HCT116 (cell line): ENCODE results near the gene INTS2. TPM values are rescaled to one million over a fixed set of nuclear protein-coding genes. Genes with fewer than 3 reads are reported as not detected.

ENCODE experiments used
- ATAC-seq: fragments of 200-7000 bp; cut with Tn5 transposase; 2 replicates; pipeline ENCODE4 v1.9.1; 2020; ENCODE audit warnings: mild to moderate bottlenecking, moderate library complexity
- BruUV-seq: library from RNA; stranded (reverse); fragments of 400-500 nt; replicated peaks from 2 replicates; lab custom pipeline; 2021; lab: Mats Ljungman, UMichigan
- CTCF ChIA-PET: fragments of 300-600 bp; sonication (Branson Sonifier 250); formaldehyde crosslinking; loops from one replicate; lab custom pipeline; 2021; ENCODE audit warnings: antibody characterized with exemption; lab: Charles Lee
- POLR2A ChIA-PET: fragments of 300-600, 350-600 bp; sonication (Branson Sonifier 250); formaldehyde crosslinking; loops from one replicate; lab custom pipeline; 2021; ENCODE audit warnings: antibody characterized with exemption; lab: Charles Lee
- RAD21 ChIA-PET, 2 experiments: fragments of 300-600 bp; sonication (Branson Sonifier 250); formaldehyde crosslinking; loops; one replicate each; lab custom pipeline; 2023; ENCODE audit warnings: low total read pairs in 2 of 2; ENCODE audit not compliant: uncharacterized antibody in 2 of 2, unreplicated experiment in 2 of 2, low non-redundant PET in 1 of 2; lab: Charles Lee
- DNase-seq: peaks from one replicate; pipeline ENCODE4 v3.0.0-alpha.2; 2010; ENCODE audit warnings: low read depth, low spot score
- H2AFZ ChIP-seq: fragments of 200-600 bp; shearing (Covaris generic), sonication (generic); 2 replicates; pipeline ENCODE4 v1.6.1; 2017; ENCODE audit warnings: low read depth, mixed run types, mixed read lengths, antibody characterized with exemption, low read length; ENCODE audit not compliant: poor library complexity, severe bottlenecking
- H3K27ac ChIP-seq: 2 replicates; pipeline ENCODE4 v1.5.1; 2012; ENCODE audit warnings: low read depth, low read length
- H3K27me3 ChIP-seq: fragments of 200-600 bp; sonication (generic); 2 replicates; pipeline ENCODE4 v1.6.1; 2016; ENCODE audit warnings: mixed run types, low read length, mixed read lengths; ENCODE audit not compliant: insufficient read depth
- H3K36me3 ChIP-seq, 2 experiments: fragments of 200-500 bp in 1 of 2; fragments of 200-600 bp in 1 of 2; sonication (Bioruptor generic) in 1 of 2; sonication (generic) in 1 of 2; 2 replicates each; pipeline versions ENCODE4 v1.5.1 to v1.6.1; 2014 to 2016; ENCODE audit warnings: low read length in 2 of 2, inconsistent platforms in 1 of 2, mixed read lengths in 1 of 2, mixed run types in 1 of 2; ENCODE audit not compliant: insufficient read depth in 2 of 2, control insufficient read depth in 1 of 2
- H3K4me1 ChIP-seq, 2 experiments: fragments of 200-600 bp in 1 of 2; sonication (generic) in 1 of 2; 2 replicates each; pipeline versions ENCODE4 v1.5.1 to v1.6.1; 2012 to 2017; ENCODE audit warnings: low read length in 2 of 2, inconsistent platforms in 1 of 2, mild to moderate bottlenecking in 1 of 2, mixed read lengths in 1 of 2, mixed run types in 1 of 2, moderate library complexity in 1 of 2; ENCODE audit not compliant: insufficient read depth in 2 of 2, control insufficient read depth in 1 of 2
- H3K4me2 ChIP-seq: fragments of 200-600 bp; sonication (generic); 2 replicates; pipeline ENCODE4 v1.6.1; 2017; ENCODE audit warnings: mixed run types, low read length, mixed read lengths
- H3K4me3 ChIP-seq, 2 experiments: fragments of 200-600 bp in 1 of 2; sonication (generic) in 1 of 2; replicated peaks in 1 of 2; 2 replicates each; pipeline ENCODE4 v1.5.1; 2011 to 2016; ENCODE audit warnings: low read length in 2 of 2, control low read depth in 1 of 2, low read depth in 1 of 2, mild to moderate bottlenecking in 1 of 2, mixed read lengths in 1 of 2, mixed run types in 1 of 2
- H3K79me2 ChIP-seq: fragments of 200-600 bp; sonication (generic); 2 replicates; pipeline ENCODE4 v1.6.1; 2017; ENCODE audit warnings: mild to moderate bottlenecking, mixed run types, low read length, moderate library complexity, mixed read lengths; ENCODE audit not compliant: insufficient read depth
- H3K9ac ChIP-seq: fragments of 200-600 bp; sonication (generic); 2 replicates; pipeline ENCODE4 v1.6.1; 2016; ENCODE audit warnings: low read length, mixed read lengths
- H3K9me2 ChIP-seq: fragments of 200-600 bp; sonication (generic), shearing (Covaris generic); 2 replicates; pipeline ENCODE4 v1.6.1; 2017; ENCODE audit warnings: mixed run types, mild to moderate bottlenecking, moderate library complexity; ENCODE audit not compliant: insufficient read depth
- H3K9me3 ChIP-seq, 2 experiments: fragments of 200-500 bp in 1 of 2; fragments of 200-600 bp in 1 of 2; sonication (Bioruptor generic) in 1 of 2; sonication (generic) in 1 of 2; 2 replicates each; pipeline ENCODE4 v1.6.1; 2014 to 2017; ENCODE audit warnings: low read length in 2 of 2, mixed read lengths in 2 of 2, inconsistent platforms in 1 of 2, low read depth in 1 of 2, mild to moderate bottlenecking in 1 of 2, mixed run types in 1 of 2, moderate library complexity in 1 of 2; ENCODE audit not compliant: control insufficient read depth in 1 of 2, insufficient read depth in 1 of 2
- H4K20me1 ChIP-seq: fragments of 200-600 bp; sonication (generic), shearing (Covaris generic); 2 replicates; pipeline ENCODE4 v1.6.1; 2017; ENCODE audit warnings: mixed run types, mild to moderate bottlenecking, moderate library complexity; ENCODE audit not compliant: insufficient read depth
- CBX3 ChIP-seq: IDR thresholded peaks from 2 replicates; pipeline ENCODE4 v1.6.1; 2012; ENCODE audit warnings: low read depth
- CEBPB ChIP-seq: IDR thresholded peaks from 2 replicates; pipeline ENCODE4 v1.6.1; 2012; ENCODE audit warnings: low read depth
- ELF1 ChIP-seq: IDR thresholded peaks from 2 replicates; pipeline ENCODE4 v1.6.1; 2012; ENCODE audit warnings: low read depth, borderline replicate concordance
- EZH2phosphoT487 ChIP-seq: fragments of 200-600 bp; IDR thresholded peaks from 2 replicates; pipeline ENCODE4 v1.6.1; 2018; ENCODE audit warnings: antibody characterized with exemption, borderline replicate concordance
- FOSL1 ChIP-seq: IDR thresholded peaks from 2 replicates; pipeline ENCODE4 v1.6.1; 2012; ENCODE audit warnings: low read depth
- JUND ChIP-seq: IDR thresholded peaks from 2 replicates; pipeline ENCODE4 v1.6.1; 2012
- SIN3A ChIP-seq: IDR thresholded peaks from 2 replicates; pipeline ENCODE4 v1.6.1; 2012; ENCODE audit warnings: low read depth
- TCF7L2 ChIP-seq: IDR thresholded peaks from 2 replicates; pipeline ENCODE4 v1.7.0; 2011; ENCODE audit warnings: borderline replicate concordance, inconsistent platforms; ENCODE audit not compliant: insufficient read depth, insufficient read length; ENCODE audit errors: extremely low read depth
- YY1 ChIP-seq: IDR thresholded peaks from 2 replicates; pipeline ENCODE4 v1.6.1; 2011; ENCODE audit warnings: low read length, low read depth, moderate library complexity, mild to moderate bottlenecking; ENCODE audit not compliant: insufficient replicate concordance; ENCODE audit errors: extremely low read depth
- ZNF274 ChIP-seq: fragments of 200-500 bp; sonication (Bioruptor generic); IDR thresholded peaks from 2 replicates; pipeline ENCODE4 v1.6.1; 2014; ENCODE audit warnings: mild to moderate bottlenecking, low read depth, low read length, inconsistent platforms
- intact Hi-C: fragments of 100-400 bp; cut with micrococcal nuclease; formaldehyde crosslinking; loops from 2 replicates; pipeline ENCODE4 v1.10.0; 2022
- total RNA-seq: library from RNA; stranded (reverse); gene quantifications from one replicate; pipeline ENCODE4 v1.2.1, GENCODE V29; 2021; ENCODE audit not compliant: unreplicated experiment
- TF ChIP-seq, protein P1 (sequence below): IDR thresholded peaks from 2 replicates; pipeline ENCODE4 v1.6.1; 2012
- TF ChIP-seq, protein P2 (sequence below): IDR thresholded peaks from 2 replicates; pipeline ENCODE4 v1.6.1; 2012
- TF ChIP-seq, protein P3 (sequence below): IDR thresholded peaks from 2 replicates; pipeline ENCODE4 v1.6.1; 2011; ENCODE audit warnings: mild to moderate bottlenecking, low read length, moderate library complexity; ENCODE audit not compliant: insufficient replicate concordance; ENCODE audit errors: extremely low read depth
- TF ChIP-seq, protein P4 (sequence below): IDR thresholded peaks from 2 replicates; pipeline ENCODE4 v1.6.1; 2012; ENCODE audit warnings: low read depth

The INTS2 gene
- total RNA-seq, 1 experiment from 2014 or later = 40.5 TPM

DNA sequence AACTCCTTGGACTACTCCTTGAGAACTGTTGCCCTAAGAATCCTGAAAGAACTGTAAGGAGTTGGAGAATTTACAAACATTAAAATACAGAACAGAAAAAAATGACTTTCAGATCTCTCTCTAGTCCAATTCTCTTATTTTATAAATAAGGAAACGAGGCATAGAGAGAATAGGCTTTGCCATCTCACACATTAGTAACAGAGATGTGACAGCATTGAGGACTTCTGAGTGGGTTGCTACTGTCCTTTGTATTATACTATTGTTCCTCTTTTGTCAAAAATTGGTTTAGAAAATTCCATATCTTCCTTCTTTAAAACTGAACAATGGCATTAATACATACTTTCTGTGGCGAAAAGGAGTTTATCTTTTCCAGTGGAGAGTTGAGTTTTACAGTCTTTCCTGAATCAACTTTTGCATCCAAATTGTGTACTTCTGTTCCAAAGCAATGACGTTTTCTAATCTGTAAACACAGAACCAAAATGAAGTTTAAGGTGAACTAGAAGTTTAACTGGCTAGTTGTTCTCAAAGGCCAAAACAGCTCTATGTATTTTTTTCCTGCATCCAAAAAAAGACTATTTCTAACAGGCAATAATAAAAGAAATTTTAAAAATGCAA lies 80.9 kb downstream of the INTS2 start:
- Histone ChIP-seq H3K9me3 (no peaks in the 10 kb centered on the region), H3K9me2 (no peaks in the 10 kb centered on the region), H3K4me2 (no peak overlapping the region), H3K4me1 (no peaks in the 10 kb centered on the region), H3K79me2 (no peaks in the 10 kb centered on the region), H2AFZ (no peak overlapping the region), H3K27ac (no peak overlapping the region), H3K4me3 (no peak overlapping the region), H3K9ac (no peak overlapping the region), H3K36me3 (peaks cover 13 to 36% of the 10 kb centered on the region in 2 experiments; a peak in 3 of 4 replicates), H3K27me3 (no peaks in the 10 kb centered on the region), H4K20me1 (no peaks in the 10 kb centered on the region)
- BruUV-seq = no TSS peak
- DNase-seq = no peak
- no peak for TF ChIP-seq TCF7L2
- TF ChIP-seq, protein P1, sequence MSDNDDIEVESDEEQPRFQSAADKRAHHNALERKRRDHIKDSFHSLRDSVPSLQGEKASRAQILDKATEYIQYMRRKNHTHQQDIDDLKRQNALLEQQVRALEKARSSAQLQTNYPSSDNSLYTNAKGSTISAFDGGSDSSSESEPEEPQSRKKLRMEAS = no peak
- intact Hi-C loops = no loop called here
- ATAC-seq = no peak
- ChIA-PET CTCF (no interaction called here), POLR2A (no interaction called here), RAD21 (no interaction called here)

DNA sequence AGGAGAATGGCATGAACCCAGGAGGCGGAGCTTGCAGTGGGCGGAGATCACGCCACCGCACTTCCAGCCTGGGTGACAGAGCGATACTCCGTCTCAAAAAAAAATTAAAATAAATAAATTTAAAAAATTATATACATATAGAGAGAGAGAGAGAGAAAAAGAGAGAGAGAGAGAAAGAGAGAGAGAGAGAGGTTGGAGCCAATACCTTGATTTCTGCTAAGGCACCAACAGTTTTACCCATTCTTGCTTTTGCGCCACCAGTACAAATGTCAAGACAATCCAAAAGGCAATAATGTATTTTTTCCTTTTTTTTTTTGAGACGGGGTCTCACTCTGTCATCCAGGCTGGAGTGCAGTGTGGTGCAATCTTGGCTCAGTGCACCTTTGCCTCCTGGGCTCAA lies 81.7 kb downstream of the INTS2 start:
- intact Hi-C loops = no loop called here
- H3K4me2 ChIP-seq = no peak overlapping the region
- no peaks in the 10 kb centered on the region for H4K20me1 ChIP-seq
- no peak overlapping the region for H2AFZ ChIP-seq
- peaks cover 13 to 39% of the 10 kb centered on the region in 2 experiments; a peak in 3 of 4 replicates for H3K36me3 ChIP-seq
- no peak for DNase-seq
- H3K9me2 ChIP-seq = no peaks in the 10 kb centered on the region
- no peak for ATAC-seq
- H3K27me3 ChIP-seq = no peaks in the 10 kb centered on the region
- RAD21 ChIA-PET = no interaction called here
- no peaks in the 10 kb centered on the region for H3K4me1 ChIP-seq
- no peaks in the 10 kb centered on the region for H3K9me3 ChIP-seq
- CTCF ChIA-PET = no interaction called here
- POLR2A ChIA-PET = no interaction called here
- H3K79me2 ChIP-seq = no peaks in the 10 kb centered on the region
- H3K4me3 ChIP-seq = no peak overlapping the region
- no peak overlapping the region for H3K27ac ChIP-seq
- no peak overlapping the region for H3K9ac ChIP-seq
- no TSS peak for BruUV-seq
- TF ChIP-seq YY1 (no peak), CEBPB (no peak), SIN3A (no peak), FOSL1 (no peak), ZNF274 (no peak), JUND (no peak), CBX3 (no peak), EZH2phosphoT487 (no peak), ELF1 (no peak)
- TF ChIP-seq, protein P1 = no peak
- TF ChIP-seq, protein P2, sequence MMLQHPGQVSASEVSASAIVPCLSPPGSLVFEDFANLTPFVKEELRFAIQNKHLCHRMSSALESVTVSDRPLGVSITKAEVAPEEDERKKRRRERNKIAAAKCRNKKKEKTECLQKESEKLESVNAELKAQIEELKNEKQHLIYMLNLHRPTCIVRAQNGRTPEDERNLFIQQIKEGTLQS = no peak
- TF ChIP-seq, protein P3, sequence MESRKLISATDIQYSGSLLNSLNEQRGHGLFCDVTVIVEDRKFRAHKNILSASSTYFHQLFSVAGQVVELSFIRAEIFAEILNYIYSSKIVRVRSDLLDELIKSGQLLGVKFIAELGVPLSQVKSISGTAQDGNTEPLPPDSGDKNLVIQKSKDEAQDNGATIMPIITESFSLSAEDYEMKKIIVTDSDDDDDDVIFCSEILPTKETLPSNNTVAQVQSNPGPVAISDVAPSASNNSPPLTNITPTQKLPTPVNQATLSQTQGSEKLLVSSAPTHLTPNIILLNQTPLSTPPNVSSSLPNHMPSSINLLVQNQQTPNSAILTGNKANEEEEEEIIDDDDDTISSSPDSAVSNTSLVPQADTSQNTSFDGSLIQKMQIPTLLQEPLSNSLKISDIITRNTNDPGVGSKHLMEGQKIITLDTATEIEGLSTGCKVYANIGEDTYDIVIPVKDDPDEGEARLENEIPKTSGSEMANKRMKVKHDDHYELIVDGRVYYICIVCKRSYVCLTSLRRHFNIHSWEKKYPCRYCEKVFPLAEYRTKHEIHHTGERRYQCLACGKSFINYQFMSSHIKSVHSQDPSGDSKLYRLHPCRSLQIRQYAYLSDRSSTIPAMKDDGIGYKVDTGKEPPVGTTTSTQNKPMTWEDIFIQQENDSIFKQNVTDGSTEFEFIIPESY = no peak
- TF ChIP-seq, protein P4, sequence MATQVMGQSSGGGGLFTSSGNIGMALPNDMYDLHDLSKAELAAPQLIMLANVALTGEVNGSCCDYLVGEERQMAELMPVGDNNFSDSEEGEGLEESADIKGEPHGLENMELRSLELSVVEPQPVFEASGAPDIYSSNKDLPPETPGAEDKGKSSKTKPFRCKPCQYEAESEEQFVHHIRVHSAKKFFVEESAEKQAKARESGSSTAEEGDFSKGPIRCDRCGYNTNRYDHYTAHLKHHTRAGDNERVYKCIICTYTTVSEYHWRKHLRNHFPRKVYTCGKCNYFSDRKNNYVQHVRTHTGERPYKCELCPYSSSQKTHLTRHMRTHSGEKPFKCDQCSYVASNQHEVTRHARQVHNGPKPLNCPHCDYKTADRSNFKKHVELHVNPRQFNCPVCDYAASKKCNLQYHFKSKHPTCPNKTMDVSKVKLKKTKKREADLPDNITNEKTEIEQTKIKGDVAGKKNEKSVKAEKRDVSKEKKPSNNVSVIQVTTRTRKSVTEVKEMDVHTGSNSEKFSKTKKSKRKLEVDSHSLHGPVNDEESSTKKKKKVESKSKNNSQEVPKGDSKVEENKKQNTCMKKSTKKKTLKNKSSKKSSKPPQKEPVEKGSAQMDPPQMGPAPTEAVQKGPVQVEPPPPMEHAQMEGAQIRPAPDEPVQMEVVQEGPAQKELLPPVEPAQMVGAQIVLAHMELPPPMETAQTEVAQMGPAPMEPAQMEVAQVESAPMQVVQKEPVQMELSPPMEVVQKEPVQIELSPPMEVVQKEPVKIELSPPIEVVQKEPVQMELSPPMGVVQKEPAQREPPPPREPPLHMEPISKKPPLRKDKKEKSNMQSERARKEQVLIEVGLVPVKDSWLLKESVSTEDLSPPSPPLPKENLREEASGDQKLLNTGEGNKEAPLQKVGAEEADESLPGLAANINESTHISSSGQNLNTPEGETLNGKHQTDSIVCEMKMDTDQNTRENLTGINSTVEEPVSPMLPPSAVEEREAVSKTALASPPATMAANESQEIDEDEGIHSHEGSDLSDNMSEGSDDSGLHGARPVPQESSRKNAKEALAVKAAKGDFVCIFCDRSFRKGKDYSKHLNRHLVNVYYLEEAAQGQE = no peak
